Mammary epithelial cell (primary cell): ENCODE data around the gene KLRB1.

Source experiments
- EZH2 ChIP-seq: IDR thresholded peaks from 2 replicates; pipeline ENCODE4 v1.6.1; 2012; ENCODE audit warnings: low read length, inconsistent platforms, borderline replicate concordance
- TF ChIP-seq, protein P1 (sequence below), 2 donors: IDR thresholded peaks in 1 of 2; conservative IDR thresholded peaks in 1 of 2; 2 replicates each; pipeline ENCODE4 v1.5.1; 2011 to 2012; ENCODE audit warnings: inconsistent platforms in 2 of 2, low read length in 2 of 2, mild to moderate bottlenecking in 2 of 2, control low read depth in 1 of 2, low read depth in 1 of 2; ENCODE audit not compliant: insufficient read depth in 1 of 2; ENCODE audit errors: extremely low read depth in 1 of 2

- TF ChIP-seq, protein P1, sequence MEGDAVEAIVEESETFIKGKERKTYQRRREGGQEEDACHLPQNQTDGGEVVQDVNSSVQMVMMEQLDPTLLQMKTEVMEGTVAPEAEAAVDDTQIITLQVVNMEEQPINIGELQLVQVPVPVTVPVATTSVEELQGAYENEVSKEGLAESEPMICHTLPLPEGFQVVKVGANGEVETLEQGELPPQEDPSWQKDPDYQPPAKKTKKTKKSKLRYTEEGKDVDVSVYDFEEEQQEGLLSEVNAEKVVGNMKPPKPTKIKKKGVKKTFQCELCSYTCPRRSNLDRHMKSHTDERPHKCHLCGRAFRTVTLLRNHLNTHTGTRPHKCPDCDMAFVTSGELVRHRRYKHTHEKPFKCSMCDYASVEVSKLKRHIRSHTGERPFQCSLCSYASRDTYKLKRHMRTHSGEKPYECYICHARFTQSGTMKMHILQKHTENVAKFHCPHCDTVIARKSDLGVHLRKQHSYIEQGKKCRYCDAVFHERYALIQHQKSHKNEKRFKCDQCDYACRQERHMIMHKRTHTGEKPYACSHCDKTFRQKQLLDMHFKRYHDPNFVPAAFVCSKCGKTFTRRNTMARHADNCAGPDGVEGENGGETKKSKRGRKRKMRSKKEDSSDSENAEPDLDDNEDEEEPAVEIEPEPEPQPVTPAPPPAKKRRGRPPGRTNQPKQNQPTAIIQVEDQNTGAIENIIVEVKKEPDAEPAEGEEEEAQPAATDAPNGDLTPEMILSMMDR (conservative IDR thresholded peaks at IDR 0.05 in 1 of 2, IDR thresholded peaks at IDR 0.05 in 1 of 2; ENCODE audit: extremely low read depth in 1 of 2, insufficient read depth in 1 of 2, low read depth in 1 of 2, low read length in 2 of 2) = no peak
- TF ChIP-seq EZH2 = no peak
Observed at GRCh38 chr12:9588749-9589148, 19.0 kb downstream of the KLRB1 start.
